C4-2B (cell line): ENCODE results near the gene PCDH9.

Experiments used
- ZFX ChIP-seq: fragments of 450-650 bp; IDR thresholded peaks from 2 replicates; pipeline ENCODE4 v1.6.1; 2017
- TF ChIP-seq, protein P1 (sequence below): fragments of 450-650 bp; conservative IDR thresholded peaks from 2 replicates; pipeline ENCODE4 v1.5.1; 2017; ENCODE audit warnings: mild to moderate bottlenecking

DNA sequence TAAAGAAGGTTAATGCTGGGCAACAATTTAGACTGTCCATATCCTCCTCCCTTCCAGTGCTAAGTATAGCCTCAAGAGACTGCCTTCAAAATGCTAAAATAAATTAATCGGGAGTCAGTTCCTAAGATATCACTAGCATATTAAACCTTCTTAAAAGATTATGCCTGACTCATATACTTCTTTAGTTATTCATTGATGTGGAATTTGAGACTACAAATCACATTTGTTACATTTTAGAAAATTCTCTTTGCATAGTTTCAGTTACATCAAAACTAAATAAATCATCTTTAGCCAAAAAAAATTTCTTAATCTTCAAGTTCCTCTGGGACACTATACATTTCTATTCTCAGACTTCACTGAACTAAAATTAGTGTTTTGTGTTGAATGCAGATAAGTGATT lies 769.1 kb downstream of the PCDH9 start:
- TF ChIP-seq, protein P1, sequence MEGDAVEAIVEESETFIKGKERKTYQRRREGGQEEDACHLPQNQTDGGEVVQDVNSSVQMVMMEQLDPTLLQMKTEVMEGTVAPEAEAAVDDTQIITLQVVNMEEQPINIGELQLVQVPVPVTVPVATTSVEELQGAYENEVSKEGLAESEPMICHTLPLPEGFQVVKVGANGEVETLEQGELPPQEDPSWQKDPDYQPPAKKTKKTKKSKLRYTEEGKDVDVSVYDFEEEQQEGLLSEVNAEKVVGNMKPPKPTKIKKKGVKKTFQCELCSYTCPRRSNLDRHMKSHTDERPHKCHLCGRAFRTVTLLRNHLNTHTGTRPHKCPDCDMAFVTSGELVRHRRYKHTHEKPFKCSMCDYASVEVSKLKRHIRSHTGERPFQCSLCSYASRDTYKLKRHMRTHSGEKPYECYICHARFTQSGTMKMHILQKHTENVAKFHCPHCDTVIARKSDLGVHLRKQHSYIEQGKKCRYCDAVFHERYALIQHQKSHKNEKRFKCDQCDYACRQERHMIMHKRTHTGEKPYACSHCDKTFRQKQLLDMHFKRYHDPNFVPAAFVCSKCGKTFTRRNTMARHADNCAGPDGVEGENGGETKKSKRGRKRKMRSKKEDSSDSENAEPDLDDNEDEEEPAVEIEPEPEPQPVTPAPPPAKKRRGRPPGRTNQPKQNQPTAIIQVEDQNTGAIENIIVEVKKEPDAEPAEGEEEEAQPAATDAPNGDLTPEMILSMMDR = no peak
- no peak for TF ChIP-seq ZFX
